Skin of body (tissue), 2 donors: ENCODE results near the gene TIPARP. TPM values are rescaled to one million over a fixed set of nuclear protein-coding genes. Genes with fewer than 3 reads are reported as not detected.
"Not testable (repeated sequence)": the region's sequence is repeated elsewhere in the genome, so short reads cannot be mapped to it uniquely, and the experiment has no call there.

Experiments
- DNase-seq: peaks from one replicate; lab custom pipeline; 2025; lab: John Stamatoyannopoulos, UW
- total RNA-seq: library from RNA; depleted of rRNA; stranded (reverse); fragments of >200 nt; gene quantifications from one replicate; pipeline ENCODE4 v1.2.3, GENCODE V29; 2014

Gene TIPARP
- total RNA-seq, 1 donor from 2014 or later, result 33.2 TPM

- DNase-seq, result no peak
These were observed 27.4 kb upstream of the TIPARP start for GRCh38 chr3:156646958-156647357.

DNA sequence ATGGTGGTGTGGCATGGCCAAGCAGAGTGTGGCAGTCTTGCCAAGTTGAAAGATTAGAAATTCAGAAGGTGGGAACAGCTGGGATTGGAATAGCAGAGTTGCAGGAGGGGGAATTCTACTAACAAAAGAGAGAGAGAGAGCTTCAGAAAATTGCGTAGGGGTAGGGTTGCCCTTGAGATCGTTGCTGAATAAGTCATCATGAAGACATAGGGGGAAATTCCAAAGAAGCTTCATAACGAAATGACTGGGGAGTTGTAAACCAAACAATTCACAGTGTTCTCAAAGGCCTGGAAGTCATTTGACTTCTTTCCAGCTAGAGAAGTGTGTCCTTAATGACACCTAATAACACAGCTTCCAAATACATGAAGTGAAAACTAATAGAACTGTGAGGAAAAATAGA lies 26.3 kb upstream of the TIPARP start:
- DNase-seq, result no peak

- no peak for DNase-seq
These were observed 24.7 kb upstream of the TIPARP start for GRCh38 chr3:156649681-156650080.

GRCh38 chr3:156652661-156653060 lies 21.7 kb upstream of the TIPARP start:
- not testable (repeated sequence) for DNase-seq

DNA sequence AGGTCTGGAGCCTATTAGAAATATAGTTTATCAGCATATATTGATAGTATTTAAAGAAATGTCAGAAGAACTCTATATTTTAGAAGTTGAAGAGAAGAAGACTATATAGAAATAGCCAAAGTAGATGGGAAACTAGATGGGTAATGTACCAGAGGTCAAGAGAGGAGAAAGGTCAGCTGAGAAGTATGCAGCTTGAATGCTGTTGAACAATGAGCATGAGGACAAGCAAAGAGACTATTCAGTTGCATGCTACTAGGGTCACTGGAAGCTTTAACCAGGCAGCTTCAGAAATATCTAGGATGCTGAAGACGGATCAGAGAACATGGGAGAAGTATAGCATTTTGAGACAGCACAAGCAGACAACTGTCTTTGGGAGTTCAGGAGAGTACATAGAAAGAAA lies 19.6 kb upstream of the TIPARP start:
- no peak for DNase-seq

DNA sequence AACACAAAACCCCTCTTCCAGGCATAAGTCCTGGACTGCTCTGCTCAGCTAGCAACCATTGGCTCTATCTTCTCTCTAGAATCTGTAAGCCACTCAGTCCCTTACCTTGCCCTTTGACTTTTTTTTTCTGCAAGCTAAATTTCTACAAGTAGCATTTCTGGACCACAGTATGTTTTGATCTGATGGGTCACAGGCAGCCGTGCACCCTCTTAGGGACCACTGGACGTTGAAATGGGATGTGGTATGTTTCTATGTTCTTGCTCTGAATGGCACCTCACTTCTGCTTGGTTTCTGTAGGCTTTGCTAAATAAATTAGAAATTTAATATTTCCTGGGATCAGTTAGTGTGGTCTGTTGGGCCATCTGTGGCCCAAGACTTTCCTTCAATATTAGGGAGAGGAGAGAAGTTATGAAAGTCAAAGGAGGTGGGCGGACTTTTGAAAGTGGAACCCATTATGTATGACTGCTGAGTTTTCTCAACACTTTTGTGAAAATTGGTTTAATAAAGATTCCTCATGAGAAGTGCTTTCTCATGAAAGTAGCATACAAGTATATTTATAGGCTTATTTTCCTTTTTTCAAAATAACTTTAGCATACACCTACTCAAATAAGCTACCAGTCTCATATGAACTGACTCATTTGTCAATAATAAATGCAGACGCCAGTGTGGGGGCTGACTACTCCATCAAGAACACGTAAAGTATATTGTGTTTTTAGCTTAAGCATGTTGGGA lies 18.4 kb upstream of the TIPARP start:
- DNase-seq, result no peak

DNA sequence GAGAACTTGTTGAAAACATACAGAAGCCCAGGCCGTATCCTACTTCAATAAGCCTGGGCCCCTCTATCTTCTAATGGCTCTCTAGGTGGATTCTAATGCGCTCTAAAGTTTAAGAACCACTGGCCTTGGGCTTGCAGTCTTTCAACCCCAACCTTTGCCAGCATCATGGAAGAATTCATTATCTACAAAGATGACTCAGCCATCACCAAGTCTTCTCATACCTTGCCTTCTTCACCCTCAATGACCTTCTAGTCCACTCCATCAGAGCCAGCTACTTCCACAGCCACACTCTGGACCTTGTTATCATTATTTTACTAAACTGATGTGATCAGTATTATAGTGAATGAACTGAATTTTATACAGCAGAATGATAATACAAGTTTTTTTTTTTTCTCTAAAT lies 16.9 kb upstream of the TIPARP start:
- DNase-seq, result no peak

DNA sequence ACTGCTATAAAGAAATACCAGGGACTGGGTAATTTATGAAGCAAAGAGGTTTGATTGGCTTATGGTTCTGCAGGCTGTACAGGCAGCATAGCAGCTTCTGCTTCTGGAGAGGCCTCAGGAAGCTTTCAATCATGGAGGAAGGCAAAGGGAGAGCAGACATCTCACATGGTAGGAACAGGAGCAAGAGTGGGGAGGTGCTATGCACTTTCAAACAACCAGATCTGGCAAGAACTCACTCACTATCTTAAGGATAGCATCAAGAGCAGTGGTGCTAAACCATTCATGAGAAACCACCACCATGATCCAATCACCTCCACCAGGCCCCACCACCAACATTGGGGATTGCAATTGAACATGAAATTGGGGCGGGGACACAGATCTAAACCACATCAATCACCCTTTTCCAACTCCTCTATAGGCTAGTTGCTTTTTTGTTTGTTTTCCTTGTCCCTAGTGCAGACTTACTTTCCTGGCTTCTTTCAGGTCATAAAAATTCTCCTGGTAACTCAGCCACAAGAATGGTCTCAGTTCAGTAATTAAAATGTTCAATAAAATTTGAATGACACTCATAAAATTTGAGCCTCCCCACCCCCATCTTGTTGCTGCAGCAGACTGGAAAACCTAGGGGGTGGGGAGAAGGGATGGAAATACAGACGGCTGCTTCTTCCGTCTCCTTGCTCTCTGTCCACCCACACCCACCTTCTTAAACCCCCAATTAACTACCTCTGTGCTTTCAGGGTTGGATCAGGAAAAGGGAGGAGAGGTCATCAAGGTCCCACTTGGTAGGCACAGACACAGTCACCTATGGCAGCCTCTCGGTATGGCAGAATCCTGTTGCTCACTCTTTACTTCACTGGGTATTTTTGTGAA lies 16.3 kb upstream of the TIPARP start:
- DNase-seq, result no peak

DNA sequence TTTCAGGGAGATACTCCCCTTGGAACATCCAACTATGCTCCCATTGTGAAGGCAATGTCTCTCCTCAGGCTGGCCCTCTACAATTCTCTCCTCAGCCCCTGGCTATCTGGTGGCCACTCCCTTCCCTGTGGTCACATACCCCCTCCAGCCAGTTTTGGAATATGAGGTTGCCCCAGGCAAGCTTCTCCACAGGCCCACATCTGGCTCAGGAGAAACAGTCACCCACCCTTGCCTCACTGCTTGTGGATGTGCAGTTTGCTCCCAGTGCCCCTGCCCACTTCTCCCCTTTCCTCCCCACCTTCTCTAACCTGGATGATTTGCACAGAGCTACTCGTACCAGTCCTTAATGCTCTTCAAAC lies 15.7 kb upstream of the TIPARP start:
- no peak for DNase-seq

DNA sequence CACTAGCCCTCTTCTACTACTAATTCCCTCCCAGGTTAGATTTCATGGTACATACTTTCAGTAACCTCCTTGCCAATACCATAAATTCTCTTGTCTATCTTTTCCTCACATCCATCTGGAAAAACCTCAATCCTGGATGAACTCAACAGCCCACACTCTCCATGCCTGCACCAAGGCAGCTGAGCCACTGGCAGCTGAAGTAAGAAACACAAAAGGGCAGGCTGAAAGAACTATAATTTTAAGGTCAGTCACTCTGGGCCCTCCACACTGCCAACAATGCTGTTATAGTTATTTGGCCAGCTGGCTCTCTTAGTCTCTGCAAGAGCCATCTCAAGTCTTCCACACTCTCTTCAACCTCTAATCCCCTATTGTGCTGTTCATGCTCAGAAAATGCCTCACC lies 15.1 kb upstream of the TIPARP start:
- no peak for DNase-seq

- no peak for DNase-seq
These were observed 13.2 kb upstream of the TIPARP start for GRCh38 chr3:156661155-156661554.

DNA sequence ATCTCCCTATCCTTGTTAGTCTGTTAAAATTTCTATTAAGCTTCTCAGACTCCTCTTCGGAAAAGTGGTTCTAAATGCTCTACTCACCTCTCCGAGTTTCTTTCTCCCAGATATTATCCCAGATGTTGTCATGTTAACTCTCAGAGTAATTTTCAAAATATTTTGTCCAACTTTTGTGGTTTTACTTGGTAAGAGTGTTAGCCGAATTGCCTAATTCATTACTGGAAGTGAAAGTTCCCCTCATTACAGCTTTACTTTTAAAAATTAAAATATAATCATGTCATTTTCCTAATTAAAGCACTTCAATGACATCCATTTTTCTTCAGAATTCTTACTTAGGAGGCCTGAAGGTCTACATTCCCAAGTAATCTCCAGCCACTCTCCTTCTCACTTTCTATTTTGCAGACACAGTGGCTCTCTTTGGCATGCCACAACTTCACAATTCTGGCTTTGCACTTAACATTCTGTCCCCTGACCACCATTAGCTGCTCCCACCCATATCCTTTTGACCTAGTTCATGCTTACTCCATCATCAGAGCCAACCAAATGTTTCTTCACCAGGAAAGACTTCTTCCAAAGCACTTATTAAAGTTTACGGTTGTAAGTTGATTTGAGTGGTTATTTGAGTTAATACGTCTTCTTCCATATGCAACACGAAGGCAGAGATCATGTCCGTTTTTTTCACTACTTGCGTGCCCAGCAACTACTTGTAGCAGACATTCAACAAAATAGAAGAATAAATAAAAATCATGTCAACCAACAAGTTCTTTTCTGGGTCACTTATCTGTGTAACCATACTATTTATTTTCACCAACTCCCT lies 10.2 kb upstream of the TIPARP start:
- no peak for DNase-seq

- no peak for DNase-seq
These were observed 9.6 kb upstream of the TIPARP start for GRCh38 chr3:156664831-156665178.

GRCh38 chr3:156665291-156665690 lies 9.1 kb upstream of the TIPARP start:
- DNase-seq, result no peak

- no peak for DNase-seq
These were observed 8.3 kb upstream of the TIPARP start for GRCh38 chr3:156666073-156666472.

DNA sequence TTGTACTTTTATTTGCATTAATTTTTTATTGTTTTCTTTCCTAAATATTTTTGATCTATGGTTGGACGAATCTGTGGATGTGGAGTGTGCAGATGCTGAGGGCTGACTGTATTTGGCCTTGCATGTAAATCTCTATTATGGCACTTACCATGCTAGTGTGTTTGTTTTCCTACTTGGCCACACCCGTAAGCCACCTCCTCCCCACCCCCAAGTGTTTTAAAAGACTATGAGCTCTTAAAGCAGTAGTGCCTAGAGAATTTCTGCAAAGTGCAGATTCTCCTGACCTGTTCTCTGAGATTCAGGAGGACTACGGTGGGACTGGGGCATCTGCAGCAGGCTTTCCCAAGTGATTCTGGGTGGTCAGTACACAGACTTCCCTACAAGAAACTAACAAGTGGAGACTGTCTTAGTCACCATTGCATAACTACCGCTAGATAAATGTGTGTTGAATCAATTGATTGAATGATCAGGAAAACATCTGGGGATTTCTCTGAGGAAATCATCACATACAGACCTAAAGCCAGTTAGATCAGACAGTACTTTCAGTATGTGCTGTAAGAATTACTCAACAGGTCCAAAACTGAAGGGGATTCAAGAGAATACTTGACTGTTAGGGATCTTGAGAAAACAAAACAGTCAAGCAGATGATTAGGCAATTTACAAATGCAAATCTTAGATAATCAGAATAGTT lies 6.2 kb upstream of the TIPARP start:
- DNase-seq, result no peak

DNA sequence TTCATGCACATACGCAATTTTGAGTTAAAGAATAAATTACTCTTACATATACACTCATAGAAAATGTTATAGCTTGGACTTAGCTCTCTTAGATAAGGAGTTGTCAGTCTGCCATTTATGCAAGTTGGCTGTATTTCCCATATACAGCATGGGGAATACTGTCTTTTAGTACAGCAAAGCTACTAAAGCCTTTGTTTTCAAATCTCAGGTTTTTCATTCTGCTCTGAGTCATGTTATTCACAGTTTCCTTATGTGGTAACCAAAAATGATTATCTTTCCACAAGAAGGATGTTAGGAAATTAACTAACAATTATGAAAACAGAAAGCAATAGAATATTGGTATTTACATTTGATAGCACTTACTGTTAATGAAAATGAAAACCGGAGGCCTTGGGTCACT lies 4.3 kb upstream of the TIPARP start:
- no peak for DNase-seq

- no peak for DNase-seq
These were observed 3.7 kb upstream of the TIPARP start for GRCh38 chr3:156670652-156671051.

DNA sequence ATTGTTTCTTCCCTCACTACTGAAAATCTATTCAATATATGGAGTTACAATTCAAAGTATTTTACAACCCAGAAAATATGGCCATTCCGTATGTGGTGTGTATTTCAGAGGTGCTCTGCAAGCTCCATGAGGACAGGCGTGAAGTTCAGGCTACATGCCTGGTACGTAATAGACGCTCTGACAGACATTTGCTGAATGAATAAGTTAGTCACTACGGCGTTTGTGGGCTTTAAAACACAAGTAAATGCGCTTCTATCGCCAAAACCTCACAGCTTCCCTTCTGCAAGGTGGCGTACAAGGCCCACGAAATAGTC lies 701 bp upstream of the TIPARP start:
- DNase-seq, result peak; percentile 78

GRCh38 chr3:156674911-156675829 lies 780 bp downstream of the TIPARP start:
- no peak for DNase-seq
